H1 (cell line): ENCODE measurements around the gene IMPG2. TPM values are rescaled to one million over a fixed set of nuclear protein-coding genes. Genes with fewer than 3 reads are reported as not detected.

Source experiments
- CTCF ChIA-PET: fragments of 300-600 bp; sonication (Branson Sonifier 250); formaldehyde crosslinking; loops from one replicate; lab custom pipeline; 2021; ENCODE audit not compliant: partially characterized antibody; lab: Charles Lee
- POLR2A ChIA-PET: fragments of 300-600 bp; sonication (Branson Sonifier 250); formaldehyde crosslinking; loops from one replicate; lab custom pipeline; 2021; ENCODE audit warnings: inconsistent platforms; ENCODE audit not compliant: partially characterized antibody; lab: Charles Lee
- DNase-seq, 2 experiments: peaks; one replicate each; pipeline versions ENCODE4 v3.0.0 to v3.0.0-alpha.2; 2010 to 2022; ENCODE audit warnings: low spot score in 2 of 2, low read depth in 1 of 2, mixed read lengths in 1 of 2
- FAIRE-seq: peaks from 2 replicates; lab custom pipeline; 2011; peaks lifted over from hg19 to GRCh38; lab: Jason Lieb, UNC
- H2AFZ ChIP-seq: 2 replicates; pipeline ENCODE4 v1.8.1; 2012; ENCODE audit warnings: low read length, inconsistent platforms
- H2AK5ac ChIP-seq: 2 replicates; pipeline ENCODE4 v1.6.1; 2013; ENCODE audit warnings: low read depth, low read length
- H2BK120ac ChIP-seq: replicated peaks from 2 replicates; pipeline ENCODE3; 2013; ENCODE audit warnings: low read depth, low read length, inconsistent platforms
- H2BK12ac ChIP-seq: 2 replicates; pipeline ENCODE4 v1.6.1; 2013; ENCODE audit warnings: low read depth, low read length
- H2BK15ac ChIP-seq: 2 replicates; pipeline ENCODE4 v1.6.1; 2013; ENCODE audit warnings: low read length
- H2BK20ac ChIP-seq: 2 replicates; pipeline ENCODE4 v1.6.1; 2013; ENCODE audit warnings: low read length
- H2BK5ac ChIP-seq: 2 replicates; pipeline ENCODE4 v1.6.1; 2013; ENCODE audit warnings: low read depth, low read length
- H3K14ac ChIP-seq: 2 replicates; pipeline ENCODE4 v1.6.1; 2013; ENCODE audit warnings: inconsistent platforms; ENCODE audit not compliant: insufficient read length
- H3K18ac ChIP-seq: 2 replicates; pipeline ENCODE4 v1.6.1; 2013; ENCODE audit warnings: low read length; ENCODE audit errors: extremely low read depth
- H3K23ac ChIP-seq: 2 replicates; pipeline ENCODE4 v1.6.1; 2013; ENCODE audit warnings: inconsistent platforms; ENCODE audit not compliant: insufficient read length
- H3K23me2 ChIP-seq: 2 replicates; pipeline ENCODE4 v1.6.1; 2013; ENCODE audit warnings: low read depth, low read length
- H3K27ac ChIP-seq: 2 replicates; pipeline ENCODE4 v1.6.1; 2011; ENCODE audit warnings: low read depth, low read length, inconsistent platforms
- H3K27me3 ChIP-seq, 4 experiments: replicated peaks in 1 of 4; 1 replicate in 1 of 4; 2 replicates in 3 of 4; pipeline versions ENCODE4 v1.6.1 to v1.8.1; 2011 to 2013; ENCODE audit warnings: low read length in 3 of 4, mild to moderate bottlenecking in 3 of 4, inconsistent platforms in 2 of 4, mixed read lengths in 2 of 4, moderate library complexity in 1 of 4; ENCODE audit not compliant: control insufficient read depth in 3 of 4, insufficient read depth in 3 of 4; ENCODE audit errors: extremely low read depth in 1 of 4
- H3K36me3 ChIP-seq, 4 experiments: 2 replicates each; pipeline versions ENCODE4 v1.6.1 to v1.8.1; 2011 to 2013; ENCODE audit warnings: mild to moderate bottlenecking in 4 of 4, low read length in 3 of 4, moderate library complexity in 2 of 4, control low read depth in 1 of 4, inconsistent platforms in 1 of 4; ENCODE audit not compliant: insufficient read depth in 4 of 4, control insufficient read depth in 2 of 4
- H3K4ac ChIP-seq: replicated peaks from 2 replicates; pipeline ENCODE3; 2013; ENCODE audit warnings: low read length, low read depth, mixed read lengths, inconsistent platforms; ENCODE audit not compliant: insufficient read length
- H3K4me1 ChIP-seq, 4 experiments: replicated peaks in 1 of 4; 1 replicate in 1 of 4; 2 replicates in 3 of 4; pipeline versions ENCODE4 v1.6.1 to v1.8.1; 2011 to 2013; ENCODE audit warnings: low read length in 3 of 4, inconsistent platforms in 2 of 4, mixed read lengths in 1 of 4; ENCODE audit not compliant: insufficient read depth in 4 of 4, control insufficient read depth in 3 of 4
- H3K4me2 ChIP-seq, 2 experiments: 2 replicates each; pipeline versions ENCODE4 v1.6.1 to v1.8.1; 2011 to 2013; ENCODE audit warnings: low read depth in 2 of 2, low read length in 2 of 2, control low read depth in 1 of 2, inconsistent platforms in 1 of 2, mild to moderate bottlenecking in 1 of 2; ENCODE audit not compliant: insufficient read depth in 1 of 2
- H3K4me3 ChIP-seq, 4 experiments: fragments of 200-600, 300-600 bp in 1 of 4; sonication (generic), shearing (Covaris generic), sonication (Bioruptor Twin) in 1 of 4; 2 replicates each; pipeline versions ENCODE4 v1.5.1 to v1.8.1; 2011 to 2016; ENCODE audit warnings: low read length in 4 of 4, low read depth in 3 of 4, control low read depth in 2 of 4, inconsistent platforms in 2 of 4, mild to moderate bottlenecking in 2 of 4, mixed read lengths in 1 of 4, moderate library complexity in 1 of 4; ENCODE audit not compliant: insufficient read depth in 2 of 4; ENCODE audit errors: extremely low read depth in 1 of 4
- H3K56ac ChIP-seq: replicated peaks from 2 replicates; pipeline ENCODE3; 2013; ENCODE audit warnings: low read depth, mild to moderate bottlenecking, mixed read lengths, low read length, inconsistent platforms; ENCODE audit not compliant: insufficient read length
- H3K79me1 ChIP-seq: 2 replicates; pipeline ENCODE4 v1.6.1; 2013; ENCODE audit warnings: low read depth, low read length, control low read depth
- H3K79me2 ChIP-seq, 2 experiments: 2 replicates each; pipeline versions ENCODE4 v1.6.1 to v1.8.1; 2012 to 2013; ENCODE audit warnings: low read length in 2 of 2, mild to moderate bottlenecking in 2 of 2, inconsistent platforms in 1 of 2; ENCODE audit not compliant: insufficient read depth in 2 of 2, control insufficient read depth in 1 of 2
- H3K9ac ChIP-seq, 4 experiments: replicated peaks in 1 of 4; 1 replicate in 1 of 4; 2 replicates in 3 of 4; pipeline versions ENCODE4 v1.6.1 to v1.8.1; 2011 to 2013; ENCODE audit warnings: low read depth in 3 of 4, low read length in 3 of 4, control low read depth in 2 of 4, mild to moderate bottlenecking in 2 of 4, moderate library complexity in 2 of 4, inconsistent platforms in 1 of 4; ENCODE audit errors: extremely low read depth in 1 of 4
- H3K9me3 ChIP-seq, 2 experiments: 2 replicates each; pipeline versions ENCODE4 v1.6.1 to v1.8.1; 2012 to 2013; ENCODE audit warnings: mild to moderate bottlenecking in 2 of 2, moderate library complexity in 2 of 2, control low read depth in 1 of 2, inconsistent platforms in 1 of 2, low read depth in 1 of 2, low read length in 1 of 2, mixed read lengths in 1 of 2; ENCODE audit not compliant: insufficient read depth in 2 of 2
- H4K20me1 ChIP-seq, 2 experiments: replicated peaks in 1 of 2; 2 replicates each; pipeline versions ENCODE3 to v1.8.1; 2011 to 2013; ENCODE audit warnings: inconsistent platforms in 2 of 2, low read length in 2 of 2, mild to moderate bottlenecking in 1 of 2; ENCODE audit not compliant: insufficient read depth in 2 of 2, control insufficient read depth in 1 of 2
- H4K5ac ChIP-seq: 2 replicates; pipeline ENCODE4 v1.6.1; 2013; ENCODE audit warnings: low read length, low read depth, mixed read lengths, inconsistent platforms; ENCODE audit not compliant: insufficient read length
- H4K8ac ChIP-seq: 2 replicates; pipeline ENCODE4 v1.8.0; 2013; ENCODE audit warnings: mild to moderate bottlenecking, moderate library complexity, low read length, inconsistent platforms; ENCODE audit not compliant: insufficient read depth; ENCODE audit errors: extremely low read depth
- H4K91ac ChIP-seq: replicated peaks from 2 replicates; pipeline ENCODE3; 2013; ENCODE audit warnings: low read length, mixed read lengths, inconsistent platforms; ENCODE audit not compliant: insufficient read length
- CEBPB ChIP-seq: IDR thresholded peaks from 2 replicates; pipeline ENCODE4 v1.6.1; 2012; ENCODE audit warnings: low read depth, low read length
- CTBP2 ChIP-seq: IDR thresholded peaks from 2 replicates; pipeline ENCODE4 v1.7.0; 2011; ENCODE audit warnings: borderline replicate concordance, mild to moderate bottlenecking, moderate library complexity, mixed read lengths, low read length; ENCODE audit not compliant: insufficient read depth, insufficient read length
- JUN ChIP-seq: IDR thresholded peaks from 2 replicates; pipeline ENCODE4 v1.6.1; 2011; ENCODE audit warnings: low read depth, mild to moderate bottlenecking, improper control_type of control experiment, low read length
- JUND ChIP-seq: IDR thresholded peaks from 2 replicates; pipeline ENCODE4 v1.6.1; 2011; ENCODE audit warnings: mild to moderate bottlenecking, improper control_type of control experiment, low read length
- RAD21 ChIP-seq, 2 experiments: IDR thresholded peaks in 1 of 2; conservative IDR thresholded peaks in 1 of 2; 2 replicates each; pipeline ENCODE4 v1.6.1; 2011; ENCODE audit warnings: low read depth in 2 of 2, low read length in 2 of 2, improper control_type of control experiment in 1 of 2, inconsistent platforms in 1 of 2, mild to moderate bottlenecking in 1 of 2, moderate library complexity in 1 of 2
- RFX5 ChIP-seq: IDR thresholded peaks from 2 replicates; pipeline ENCODE4 v1.6.1; 2011; ENCODE audit warnings: low read depth, low read length, improper control_type of control experiment, borderline replicate concordance
- SAP30 ChIP-seq: fragments of 300-600 bp; sonication (generic); IDR thresholded peaks from 2 replicates; pipeline ENCODE4 v1.7.1; 2012; ENCODE audit warnings: low read length, moderate library complexity, mild to moderate bottlenecking, inconsistent platforms; ENCODE audit not compliant: insufficient read depth, insufficient replicate concordance
- SP2 ChIP-seq: IDR thresholded peaks from 2 replicates; pipeline ENCODE4 v1.6.1; 2012; ENCODE audit warnings: mild to moderate bottlenecking, low read length, inconsistent platforms
- SUZ12 ChIP-seq: fragments of 200-600 bp; sonication (generic); IDR thresholded peaks from 2 replicates; pipeline ENCODE4 v1.6.1; 2012; ENCODE audit warnings: mild to moderate bottlenecking, inconsistent platforms, low read length, moderate library complexity, mixed read lengths
- TAF7 ChIP-seq: optimal IDR thresholded peaks from 2 replicates; pipeline ENCODE3; 2011; ENCODE audit warnings: low read depth, mild to moderate bottlenecking, inconsistent platforms, low read length, moderate library complexity, borderline replicate concordance
- TCF12 ChIP-seq: IDR thresholded peaks from 2 replicates; pipeline ENCODE4 v1.6.1; 2011; ENCODE audit warnings: low read depth, mild to moderate bottlenecking, low read length
- TEAD4 ChIP-seq: IDR thresholded peaks from 2 replicates; pipeline ENCODE4 v1.6.1; 2012; ENCODE audit warnings: low read depth, low read length, inconsistent platforms, mixed read lengths
- WGBS, 2 experiments: shearing (Covaris generic) in 1 of 2; methylation state at CpG; one replicate each; pipeline versions ENCODE4 v1.1.6 to v1.1.7; 2013 to 2015; ENCODE audit warnings: low lambda C conversion rate in 2 of 2, mixed read lengths in 2 of 2, inconsistent platforms in 1 of 2, low coverage in 1 of 2, missing lambda C conversion rate in 1 of 2; ENCODE audit not compliant: insufficient replicate concordance in 2 of 2, insufficient coverage in 1 of 2, insufficient read length in 1 of 2; ENCODE audit errors: extremely low coverage in 1 of 2, missing lambda C conversion rate in 1 of 2; 5-methylcytosine and 5-hydroxymethylcytosine counted together
- polyA plus RNA-seq, 7 experiments: library from polyadenylated mRNA; depleted of rRNA in 3 of 7; stranded (reverse) in 5 of 7; unstranded in 2 of 7; fragments of >200 nt in 5 of 7; fragments of 200-250 nt in 2 of 7; gene quantifications; 1 replicate in 5 of 7; 2 replicates in 1 of 7; 4 replicates in 1 of 7; pipeline versions ENCODE4 v1.2.1 to v1.2.3, GENCODE V29; 2011 to 2013; ENCODE audit warnings: missing spikeins in 2 of 7, mixed read lengths in 2 of 7
- total RNA-seq: library from RNA; stranded (reverse); fragmentation: NEBNext Ultra II Directional; extraction: Animal tissue kit (Norgen Biotek cat#: 25700); gene quantifications from 2 replicates; pipeline ENCODE4 v1.2.1, GENCODE V29; 2021
- TF ChIP-seq, protein P1 (sequence below): IDR thresholded peaks from 2 replicates; pipeline ENCODE4 v1.6.1; 2011; ENCODE audit warnings: low read length, improper control_type of control experiment

IMPG2 gene
- total and polyA plus RNA-seq, 2 of the 8 experiments (the other 6 are each of a cell fraction or from before 2014, with no cell fraction given), result 0.03 to 0.06 TPM

DNA sequence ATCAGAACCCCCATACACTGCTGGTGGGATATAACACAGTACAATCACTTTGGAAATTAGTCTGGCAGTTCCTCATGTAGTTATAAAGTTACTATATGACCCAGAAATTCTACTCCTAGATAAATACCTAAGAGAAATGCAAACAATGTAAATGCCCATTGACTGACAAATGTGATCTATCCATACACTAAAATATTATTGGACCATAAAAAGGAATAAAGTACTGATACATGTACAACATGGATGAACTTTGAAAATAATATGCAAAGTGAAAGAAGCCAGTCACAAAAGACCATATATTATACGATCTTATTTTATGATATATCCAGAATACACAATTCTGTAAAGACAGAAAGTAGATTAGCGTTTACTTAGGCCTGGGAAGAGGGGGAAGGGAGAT, 7.8 kb downstream of the IMPG2 start:
- CTCF ChIA-PET, result no interaction called here

More for the DNA sequence above, 7.8 kb downstream of the IMPG2 start:
- no peak overlapping the region for H2BK20ac ChIP-seq
- WGBS, 2 experiments, result 91% methylated on average over 2 of the region's 2 CpGs; no CpG with 5 or more reads in 1 of the 2 experiments
- H4K8ac ChIP-seq, result no peak overlapping the region
- H3K9ac ChIP-seq, result no peak overlapping the region
- no peaks in the 10 kb centered on the region; a peak in 1 of 8 replicates for H3K36me3 ChIP-seq
- no peak overlapping the region for H3K27ac ChIP-seq
- FAIRE-seq (no peak), DNase-seq (no peak)
- H3K18ac ChIP-seq, result no peak overlapping the region
- H3K4ac ChIP-seq, result no peak overlapping the region
- H4K91ac ChIP-seq, result no peak overlapping the region
- H3K9me3 ChIP-seq, result peaks cover 7 to 11% of the 10 kb centered on the region in 2 experiments; a peak in 3 of 4 replicates
- H3K56ac ChIP-seq, result no peak overlapping the region
- no peaks in the 10 kb centered on the region for H4K20me1 ChIP-seq
- H3K4me2 ChIP-seq, result no peak overlapping the region
- H2AK5ac ChIP-seq, result no peak overlapping the region
- H3K23ac ChIP-seq, result no peak overlapping the region
- no peaks in the 10 kb centered on the region for H3K23me2 ChIP-seq
- H2AFZ ChIP-seq, result no peak overlapping the region
- H3K79me1 ChIP-seq, result no peaks in the 10 kb centered on the region
- TF ChIP-seq RAD21 (IDR thresholded peaks at IDR 0.05 in 1 of 2, conservative IDR thresholded peaks at IDR 0.05 in 1 of 2; ENCODE audit: low read depth in 2 of 2, low read length in 2 of 2) (no peak), TCF12 (no peak), RFX5 (no peak), JUN (no peak), SP2 (no peak), JUND (no peak), TEAD4 (no peak), SAP30 (no peak), TAF7 (no peak), SUZ12 (no peak), CEBPB (no peak), CTBP2 (no peak)
- TF ChIP-seq, protein P1, sequence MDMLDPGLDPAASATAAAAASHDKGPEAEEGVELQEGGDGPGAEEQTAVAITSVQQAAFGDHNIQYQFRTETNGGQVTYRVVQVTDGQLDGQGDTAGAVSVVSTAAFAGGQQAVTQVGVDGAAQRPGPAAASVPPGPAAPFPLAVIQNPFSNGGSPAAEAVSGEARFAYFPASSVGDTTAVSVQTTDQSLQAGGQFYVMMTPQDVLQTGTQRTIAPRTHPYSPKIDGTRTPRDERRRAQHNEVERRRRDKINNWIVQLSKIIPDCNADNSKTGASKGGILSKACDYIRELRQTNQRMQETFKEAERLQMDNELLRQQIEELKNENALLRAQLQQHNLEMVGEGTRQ, result no peak
- no peaks in the 10 kb centered on the region for H3K79me2 ChIP-seq
- no peak overlapping the region for H3K4me3 ChIP-seq
- H4K5ac ChIP-seq, result no peak overlapping the region
- no peak overlapping the region for H2BK15ac ChIP-seq
- H2BK12ac ChIP-seq, result no peak overlapping the region
- POLR2A ChIA-PET, result no interaction called here
- no peak overlapping the region for H3K14ac ChIP-seq
- no peak overlapping the region for H2BK5ac ChIP-seq
- no peaks in the 10 kb centered on the region for H3K4me1 ChIP-seq
- no peak overlapping the region for H2BK120ac ChIP-seq
- no peaks in the 10 kb centered on the region for H3K27me3 ChIP-seq
